MM.1S (cell line): ENCODE results near the gene ITCH.

Experiments used
- DNase-seq: peaks from one replicate; pipeline ENCODE4 v3.0.0-alpha.2; 2015
- H2AFZ ChIP-seq: fragments of 300-600 bp; sonication (generic); 2 replicates; pipeline ENCODE4 v1.6.0; 2016; ENCODE audit warnings: antibody characterized with exemption, low read length
- H3F3A ChIP-seq: fragments of 300-600 bp; sonication (generic); 2 replicates; pipeline ENCODE4 v1.6.1; 2016; ENCODE audit warnings: mild to moderate bottlenecking, antibody characterized with exemption, low read length, moderate library complexity, mixed read lengths; ENCODE audit not compliant: insufficient read depth
- H3K27ac ChIP-seq: fragments of 300-600 bp; sonication (generic); 2 replicates; pipeline ENCODE4 v1.5.1; 2016; ENCODE audit warnings: mild to moderate bottlenecking, low read length
- H3K27me3 ChIP-seq: fragments of 300-600 bp; sonication (generic); replicated peaks from 2 replicates; pipeline ENCODE4 v1.6.0; 2016; ENCODE audit warnings: low read length; ENCODE audit not compliant: insufficient read depth
- H3K36me3 ChIP-seq: fragments of 300-600 bp; sonication (generic); replicated peaks from 2 replicates; pipeline ENCODE4 v1.6.1; 2016; ENCODE audit warnings: mild to moderate bottlenecking, low read length, mixed read lengths; ENCODE audit not compliant: insufficient read depth
- H3K4me1 ChIP-seq: fragments of 300-600 bp; sonication (generic); 2 replicates; pipeline ENCODE4 v1.6.1; 2016; ENCODE audit warnings: low read length, mixed read lengths
- H3K4me2 ChIP-seq: fragments of 300-600 bp; sonication (generic); 2 replicates; pipeline ENCODE4 v1.6.0; 2016; ENCODE audit warnings: low read depth, low read length
- H3K4me3 ChIP-seq: fragments of 300-600 bp; sonication (generic); 2 replicates; pipeline ENCODE4 v1.5.1; 2016; ENCODE audit warnings: low read length, mixed read lengths
- H3K79me2 ChIP-seq: fragments of 300-600 bp; sonication (generic); 2 replicates; pipeline ENCODE4 v1.6.1; 2016; ENCODE audit warnings: mixed run types, low read length, mixed read lengths
- H3K9ac ChIP-seq: fragments of 300-600 bp; sonication (generic); 2 replicates; pipeline ENCODE4 v1.6.1; 2016; ENCODE audit warnings: low read length, mixed read lengths
- H3K9me2 ChIP-seq: fragments of 300-600 bp; sonication (generic); replicated peaks from 2 replicates; pipeline ENCODE4 v1.6.1; 2016; ENCODE audit warnings: mild to moderate bottlenecking, low read length, mixed read lengths; ENCODE audit not compliant: insufficient read depth
- H3K9me3 ChIP-seq: fragments of 300-600 bp; sonication (generic); replicated peaks from 2 replicates; pipeline ENCODE4 v1.6.1; 2016; ENCODE audit warnings: mild to moderate bottlenecking, low read length, mixed read lengths; ENCODE audit not compliant: insufficient read depth
- H4K20me1 ChIP-seq: fragments of 300-600 bp; sonication (generic); 2 replicates; pipeline ENCODE4 v1.6.1; 2016; ENCODE audit warnings: mild to moderate bottlenecking, low read length, moderate library complexity, mixed read lengths; ENCODE audit not compliant: insufficient read depth
- CTCF ChIP-seq: fragments of 300-600 bp; sonication (generic); IDR thresholded peaks from 2 replicates; pipeline ENCODE4 v1.5.1; 2016; ENCODE audit warnings: antibody characterized with exemption, low read length, mixed read lengths
- EZH2 ChIP-seq: fragments of 300-600 bp; sonication (generic); optimal IDR thresholded peaks from 2 replicates; pipeline ENCODE3; 2017; ENCODE audit warnings: low read depth, mild to moderate bottlenecking, antibody characterized with exemption, low read length, mixed read lengths
- EZH2phosphoT487 ChIP-seq: fragments of 300-600 bp; sonication (generic); IDR thresholded peaks from 2 replicates; pipeline ENCODE4 v1.6.1; 2018; ENCODE audit warnings: antibody characterized with exemption, low read length

The ITCH gene

GRCh38 chr20:34552569-34552968, 189.5 kb downstream of the ITCH start:
- Histone ChIP-seq H2AFZ (no peak overlapping the region), H3K9ac (no peak overlapping the region), H3K36me3 (no peaks in the 10 kb centered on the region), H3K9me2 (no peaks in the 10 kb centered on the region), H4K20me1 (no peaks in the 10 kb centered on the region), H3K4me2 (no peak overlapping the region), H3K27ac (no peak overlapping the region), H3K9me3 (no peaks in the 10 kb centered on the region), H3K27me3 (no peaks in the 10 kb centered on the region), H3K4me3 (no peak overlapping the region), H3K4me1 (no peaks in the 10 kb centered on the region), H3K79me2 (no peaks in the 10 kb centered on the region), H3F3A (no peaks in the 10 kb centered on the region)
- no peak for DNase-seq
- no peak for TF ChIP-seq EZH2phosphoT487
- TF ChIP-seq EZH2 = no peak
- no peak for TF ChIP-seq CTCF

GRCh38 chr20:34553366-34553867, 190.3 kb downstream of the ITCH start:
- no peak overlapping the region for H3K27ac ChIP-seq

GRCh38 chr20:34557936-34558319, 194.9 kb downstream of the ITCH start:
- Histone ChIP-seq H4K20me1 (no peaks in the 10 kb centered on the region), H3K9me3 (no peaks in the 10 kb centered on the region), H3K9me2 (no peaks in the 10 kb centered on the region), H3K9ac (no peak overlapping the region), H3K4me3 (no peak overlapping the region), H3F3A (no peaks in the 10 kb centered on the region), H3K4me1 (no peaks in the 10 kb centered on the region), H3K36me3 (no peaks in the 10 kb centered on the region), H2AFZ (no peak overlapping the region), H3K27ac (no peak overlapping the region), H3K79me2 (no peaks in the 10 kb centered on the region), H3K4me2 (no peak overlapping the region), H3K27me3 (no peaks in the 10 kb centered on the region)
- no peak for DNase-seq
- TF ChIP-seq EZH2phosphoT487 (no peak), EZH2 (no peak), CTCF (no peak)

More at GRCh38 chr20:34553366-34553867, 190.3 kb downstream of the ITCH start:
- H3K9me2 ChIP-seq = no peaks in the 10 kb centered on the region
- H2AFZ ChIP-seq = no peak overlapping the region
- no peaks in the 10 kb centered on the region for H3K27me3 ChIP-seq
- no peaks in the 10 kb centered on the region for H3K79me2 ChIP-seq
- no peak overlapping the region for H3K4me3 ChIP-seq
- H3K9ac ChIP-seq = no peak overlapping the region
- no peaks in the 10 kb centered on the region for H3K9me3 ChIP-seq
- no peaks in the 10 kb centered on the region for H3F3A ChIP-seq
- TF ChIP-seq CTCF (no peak), EZH2phosphoT487 (no peak), EZH2 (no peak)
- H3K36me3 ChIP-seq = no peaks in the 10 kb centered on the region
- H3K4me2 ChIP-seq = no peak overlapping the region
- DNase-seq = no peak
- H3K4me1 ChIP-seq = no peaks in the 10 kb centered on the region
- no peaks in the 10 kb centered on the region for H4K20me1 ChIP-seq
